Cardiac fibroblast (primary cell): ENCODE results near the gene CD34.

Source experiments
- DNase-seq, 2 donors: peaks; one replicate each; pipeline versions ENCODE4 v3.0.0 to v3.0.0-alpha.2; 2010; ENCODE audit warnings: low read depth in 2 of 2
- H3K4me3 ChIP-seq, 2 donors: replicated peaks in 1 of 2; 1 replicate in 1 of 2; 2 replicates in 1 of 2; pipeline ENCODE4 v1.5.1; 2011; ENCODE audit warnings: low read depth in 2 of 2, low read length in 2 of 2, mild to moderate bottlenecking in 2 of 2, moderate library complexity in 1 of 2
- CTCF ChIP-seq: IDR thresholded peaks from one replicate; pipeline ENCODE4 v1.5.1; 2011; ENCODE audit warnings: low read depth, mild to moderate bottlenecking, low read length, inconsistent platforms

CD34 gene

GRCh38 chr1:207870306-207871031, 40.5 kb downstream of the CD34 start:
- DNase-seq = no peak
- no peak for TF ChIP-seq CTCF
- H3K4me3 ChIP-seq = no peak overlapping the region

GRCh38 chr1:207869859-207870258, 41.1 kb downstream of the CD34 start:
- no peak overlapping the region for H3K4me3 ChIP-seq
- no peak for DNase-seq
- TF ChIP-seq CTCF = no peak

- peak; percentile 74 to 80 for DNase-seq
- H3K4me3 ChIP-seq = peak overlapping the region; percentile 76 to 86
- peak; percentile 44 for TF ChIP-seq CTCF
Observed at GRCh38 chr1:207868774-207869721, 41.9 kb downstream of the CD34 start.

GRCh38 chr1:207868251-207868773, 42.6 kb downstream of the CD34 start:
- H3K4me3 ChIP-seq = peak overlapping the region; percentile 76 to 86
- no peak for TF ChIP-seq CTCF
- DNase-seq = peak; percentile 51 to 61

GRCh38 chr1:207867136-207868109, 43.5 kb downstream of the CD34 start:
- no peak for DNase-seq

More at GRCh38 chr1:207867136-207868109, 43.5 kb downstream of the CD34 start:
- peak overlapping the region; percentile 76 to 86 for H3K4me3 ChIP-seq
- TF ChIP-seq CTCF = no peak
